Measurements from ENCODE around the gene METAP1. TPM values are rescaled to one million over a fixed set of nuclear protein-coding genes. Genes with fewer than 3 reads are reported as not detected.

Gene METAP1
- total RNA-seq, 1 experiment from 2014 or later = 112 TPM

DNA sequence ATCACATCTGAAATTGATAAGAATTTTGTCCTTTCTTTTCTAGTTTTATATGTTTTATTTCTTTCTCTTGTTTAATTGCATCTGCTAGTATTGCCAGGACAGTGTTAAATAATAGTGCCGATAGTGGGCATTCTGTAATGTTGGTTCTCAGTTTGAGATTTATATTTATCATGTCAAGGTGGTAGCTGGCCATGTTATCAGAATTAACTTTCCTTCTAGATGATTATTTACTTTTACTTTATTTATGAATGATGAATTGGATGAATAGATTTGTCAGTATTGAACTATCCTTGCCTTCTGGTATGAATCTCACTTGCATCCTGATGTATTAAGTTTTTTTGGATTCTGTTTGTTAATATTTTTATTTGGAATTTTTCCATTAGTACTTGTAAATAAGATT is 42.7 kb downstream of the METAP1 start:
- RAD21 ChIA-PET (ENCODE audit: low non-redundant PET in 1 of 2, low total read pairs in 2 of 2, uncharacterized antibody in 2 of 2, unreplicated experiment in 2 of 2) = no interaction called here
- no peak overlapping the region for H3K27ac ChIP-seq (ENCODE audit: low read depth, low read length)
- peaks cover 62% of the 10 kb centered on the region for H3K79me2 ChIP-seq (ENCODE audit: insufficient read depth, low read length)
- no peak overlapping the region for H3K9ac ChIP-seq (ENCODE audit: low read length)
- H3K36me3 ChIP-seq (ENCODE audit: control insufficient read depth in 1 of 2, insufficient read depth in 2 of 2, low read length in 2 of 2) = peaks cover 0 to 45% of the 10 kb centered on the region in 2 experiments; a peak in 2 of 4 replicates
- TF ChIP-seq POLR2AphosphoS5 (IDR thresholded peaks at IDR 0.05; ENCODE audit: low read depth, low read length) (no peak), EZH2phosphoT487 (IDR thresholded peaks at IDR 0.05; ENCODE audit: borderline replicate concordance) (no peak), ELF1 (IDR thresholded peaks at IDR 0.05; ENCODE audit: borderline replicate concordance, low read depth) (no peak), SRF (IDR thresholded peaks at IDR 0.05; ENCODE audit: low read depth) (no peak), TCF7L2 (IDR thresholded peaks at IDR 0.05; ENCODE audit: borderline replicate concordance, extremely low read depth, insufficient read depth, insufficient read length) (no peak), FOSL1 (IDR thresholded peaks at IDR 0.05; ENCODE audit: low read depth) (no peak), ZNF274 (IDR thresholded peaks at IDR 0.05; ENCODE audit: low read depth, low read length) (no peak), CEBPB (IDR thresholded peaks at IDR 0.05; ENCODE audit: low read depth) (no peak), CBX3 (IDR thresholded peaks at IDR 0.05; ENCODE audit: low read depth) (no peak), POLR2A (IDR thresholded peaks at IDR 0.05; ENCODE audit: borderline replicate concordance, extremely low read depth, insufficient read depth, insufficient read length) (no peak), YY1 (IDR thresholded peaks at IDR 0.05; ENCODE audit: extremely low read depth, insufficient replicate concordance, low read depth, low read length) (no peak), EGR1 (IDR thresholded peaks at IDR 0.05; ENCODE audit: low read depth) (no peak), RAD21 (IDR thresholded peaks at IDR 0.05; ENCODE audit: low read depth) (no peak), JUND (IDR thresholded peaks at IDR 0.05) (no peak)
- TF ChIP-seq, protein P1, sequence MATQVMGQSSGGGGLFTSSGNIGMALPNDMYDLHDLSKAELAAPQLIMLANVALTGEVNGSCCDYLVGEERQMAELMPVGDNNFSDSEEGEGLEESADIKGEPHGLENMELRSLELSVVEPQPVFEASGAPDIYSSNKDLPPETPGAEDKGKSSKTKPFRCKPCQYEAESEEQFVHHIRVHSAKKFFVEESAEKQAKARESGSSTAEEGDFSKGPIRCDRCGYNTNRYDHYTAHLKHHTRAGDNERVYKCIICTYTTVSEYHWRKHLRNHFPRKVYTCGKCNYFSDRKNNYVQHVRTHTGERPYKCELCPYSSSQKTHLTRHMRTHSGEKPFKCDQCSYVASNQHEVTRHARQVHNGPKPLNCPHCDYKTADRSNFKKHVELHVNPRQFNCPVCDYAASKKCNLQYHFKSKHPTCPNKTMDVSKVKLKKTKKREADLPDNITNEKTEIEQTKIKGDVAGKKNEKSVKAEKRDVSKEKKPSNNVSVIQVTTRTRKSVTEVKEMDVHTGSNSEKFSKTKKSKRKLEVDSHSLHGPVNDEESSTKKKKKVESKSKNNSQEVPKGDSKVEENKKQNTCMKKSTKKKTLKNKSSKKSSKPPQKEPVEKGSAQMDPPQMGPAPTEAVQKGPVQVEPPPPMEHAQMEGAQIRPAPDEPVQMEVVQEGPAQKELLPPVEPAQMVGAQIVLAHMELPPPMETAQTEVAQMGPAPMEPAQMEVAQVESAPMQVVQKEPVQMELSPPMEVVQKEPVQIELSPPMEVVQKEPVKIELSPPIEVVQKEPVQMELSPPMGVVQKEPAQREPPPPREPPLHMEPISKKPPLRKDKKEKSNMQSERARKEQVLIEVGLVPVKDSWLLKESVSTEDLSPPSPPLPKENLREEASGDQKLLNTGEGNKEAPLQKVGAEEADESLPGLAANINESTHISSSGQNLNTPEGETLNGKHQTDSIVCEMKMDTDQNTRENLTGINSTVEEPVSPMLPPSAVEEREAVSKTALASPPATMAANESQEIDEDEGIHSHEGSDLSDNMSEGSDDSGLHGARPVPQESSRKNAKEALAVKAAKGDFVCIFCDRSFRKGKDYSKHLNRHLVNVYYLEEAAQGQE (IDR thresholded peaks at IDR 0.05; ENCODE audit: low read depth) = no peak
- TF ChIP-seq, protein P2, sequence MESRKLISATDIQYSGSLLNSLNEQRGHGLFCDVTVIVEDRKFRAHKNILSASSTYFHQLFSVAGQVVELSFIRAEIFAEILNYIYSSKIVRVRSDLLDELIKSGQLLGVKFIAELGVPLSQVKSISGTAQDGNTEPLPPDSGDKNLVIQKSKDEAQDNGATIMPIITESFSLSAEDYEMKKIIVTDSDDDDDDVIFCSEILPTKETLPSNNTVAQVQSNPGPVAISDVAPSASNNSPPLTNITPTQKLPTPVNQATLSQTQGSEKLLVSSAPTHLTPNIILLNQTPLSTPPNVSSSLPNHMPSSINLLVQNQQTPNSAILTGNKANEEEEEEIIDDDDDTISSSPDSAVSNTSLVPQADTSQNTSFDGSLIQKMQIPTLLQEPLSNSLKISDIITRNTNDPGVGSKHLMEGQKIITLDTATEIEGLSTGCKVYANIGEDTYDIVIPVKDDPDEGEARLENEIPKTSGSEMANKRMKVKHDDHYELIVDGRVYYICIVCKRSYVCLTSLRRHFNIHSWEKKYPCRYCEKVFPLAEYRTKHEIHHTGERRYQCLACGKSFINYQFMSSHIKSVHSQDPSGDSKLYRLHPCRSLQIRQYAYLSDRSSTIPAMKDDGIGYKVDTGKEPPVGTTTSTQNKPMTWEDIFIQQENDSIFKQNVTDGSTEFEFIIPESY (IDR thresholded peaks at IDR 0.05; ENCODE audit: extremely low read depth, insufficient replicate concordance, low read length) = no peak
- TF ChIP-seq, protein P3, sequence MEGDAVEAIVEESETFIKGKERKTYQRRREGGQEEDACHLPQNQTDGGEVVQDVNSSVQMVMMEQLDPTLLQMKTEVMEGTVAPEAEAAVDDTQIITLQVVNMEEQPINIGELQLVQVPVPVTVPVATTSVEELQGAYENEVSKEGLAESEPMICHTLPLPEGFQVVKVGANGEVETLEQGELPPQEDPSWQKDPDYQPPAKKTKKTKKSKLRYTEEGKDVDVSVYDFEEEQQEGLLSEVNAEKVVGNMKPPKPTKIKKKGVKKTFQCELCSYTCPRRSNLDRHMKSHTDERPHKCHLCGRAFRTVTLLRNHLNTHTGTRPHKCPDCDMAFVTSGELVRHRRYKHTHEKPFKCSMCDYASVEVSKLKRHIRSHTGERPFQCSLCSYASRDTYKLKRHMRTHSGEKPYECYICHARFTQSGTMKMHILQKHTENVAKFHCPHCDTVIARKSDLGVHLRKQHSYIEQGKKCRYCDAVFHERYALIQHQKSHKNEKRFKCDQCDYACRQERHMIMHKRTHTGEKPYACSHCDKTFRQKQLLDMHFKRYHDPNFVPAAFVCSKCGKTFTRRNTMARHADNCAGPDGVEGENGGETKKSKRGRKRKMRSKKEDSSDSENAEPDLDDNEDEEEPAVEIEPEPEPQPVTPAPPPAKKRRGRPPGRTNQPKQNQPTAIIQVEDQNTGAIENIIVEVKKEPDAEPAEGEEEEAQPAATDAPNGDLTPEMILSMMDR (IDR thresholded peaks at IDR 0.05 in 2 of 3, conservative IDR thresholded peaks at IDR 0.05 in 1 of 3; ENCODE audit: borderline replicate concordance in 1 of 3, insufficient read depth in 1 of 3, low read depth in 2 of 3, low read length in 2 of 3) = no peak
- H3K4me1 ChIP-seq (ENCODE audit: control insufficient read depth in 1 of 2, insufficient read depth in 2 of 2, low read length in 2 of 2) = no peaks in the 10 kb centered on the region
- no peak overlapping the region for H3K4me2 ChIP-seq (ENCODE audit: low read length)
- DNase-seq (ENCODE audit: low read depth, low spot score) (no peak), ATAC-seq (no peak)
- intact Hi-C loops (cut with micrococcal nuclease) = no loop called here
- H3K9me2 ChIP-seq (ENCODE audit: insufficient read depth) = no peaks in the 10 kb centered on the region
- no peak overlapping the region for H2AFZ ChIP-seq (ENCODE audit: low read depth, low read length, poor library complexity, severe bottlenecking)
- no peaks in the 10 kb centered on the region for H3K27me3 ChIP-seq (ENCODE audit: insufficient read depth, low read length)
- BruUV-seq (replicated peaks) = no TSS peak
- POLR2A ChIA-PET = no interaction called here
- H3K9me3 ChIP-seq (ENCODE audit: control insufficient read depth in 1 of 2, insufficient read depth in 1 of 2, low read depth in 1 of 2, low read length in 2 of 2) = 0 out of 4 replicates have a peak, but pooled peaks cover 0 to 3% of the 10 kb centered on the region in 2 experiments
- H3K4me3 ChIP-seq (replicated peaks in 1 of 2; ENCODE audit: low read depth in 1 of 2, low read length in 2 of 2) = no peak overlapping the region
- CTCF ChIA-PET = no interaction called here
- H4K20me1 ChIP-seq (ENCODE audit: insufficient read depth) = peaks cover 3% of the 10 kb centered on the region; the same call in 1 of the 2 replicates
